HEK293 (cell line): ENCODE results near the gene BRI3BP.

ENCODE experiments used
- HOXA7 ChIP-seq: sonication (generic); formaldehyde crosslinking; IDR thresholded peaks from 2 replicates; pipeline ENCODE4 v1.8.1; 2022; ENCODE audit warnings: missing genetic modification reagents, borderline replicate concordance
- KLF7 ChIP-seq: fragments of 450-650 bp; formaldehyde crosslinking; IDR thresholded peaks from 2 replicates; pipeline ENCODE4 v1.5.1; 2016; ENCODE audit warnings: missing biosample characterization, missing genetic modification characterization, borderline replicate concordance
- RBAK ChIP-seq: fragments of 450-650 bp; formaldehyde crosslinking; IDR thresholded peaks from 2 replicates; pipeline ENCODE4 v1.5.1; 2016; ENCODE audit warnings: missing biosample characterization, missing genetic modification characterization
- YY1 ChIP-seq: fragments of 450-650 bp; formaldehyde crosslinking; IDR thresholded peaks from 2 replicates; pipeline ENCODE4 v1.5.1; 2018; ENCODE audit warnings: missing biosample characterization, missing genetic modification characterization
- ZBTB21 ChIP-seq: fragments of 450-650 bp; formaldehyde crosslinking; IDR thresholded peaks from 2 replicates; pipeline ENCODE4 v1.5.1; 2017; ENCODE audit warnings: missing biosample characterization, missing genetic modification characterization
- ZNF223 ChIP-seq: fragments of 450-650 bp; formaldehyde crosslinking; IDR thresholded peaks from 2 replicates; pipeline ENCODE4 v1.5.1; 2016; ENCODE audit warnings: missing biosample characterization, missing genetic modification characterization
- ZNF302 ChIP-seq: fragments of 450-650 bp; formaldehyde crosslinking; IDR thresholded peaks from 2 replicates; pipeline ENCODE4 v1.5.1; 2016; ENCODE audit warnings: missing biosample characterization, missing genetic modification characterization, low read depth
- ZNF529 ChIP-seq: fragments of 450-650 bp; formaldehyde crosslinking; IDR thresholded peaks from 2 replicates; pipeline ENCODE4 v1.5.1; 2017; ENCODE audit warnings: missing genetic modification characterization, missing biosample characterization; ENCODE audit not compliant: insufficient replicate concordance
- TF ChIP-seq, protein P1 (sequence below): fragments of 450-650 bp; formaldehyde crosslinking; IDR thresholded peaks from 2 replicates; pipeline ENCODE4 v1.5.1; 2016; ENCODE audit warnings: missing biosample characterization, missing genetic modification characterization
- TF ChIP-seq, protein P2 (sequence below): fragments of 450-650 bp; formaldehyde crosslinking; IDR thresholded peaks from 2 replicates; pipeline ENCODE4 v1.5.1; 2016; ENCODE audit warnings: missing biosample characterization, missing genetic modification characterization
- TF ChIP-seq, protein P3 (sequence below): sonication (generic); formaldehyde crosslinking; IDR thresholded peaks from 2 replicates; pipeline ENCODE4 v1.8.1; 2022; ENCODE audit warnings: mild to moderate bottlenecking, moderate library complexity, missing genetic modification reagents

DNA sequence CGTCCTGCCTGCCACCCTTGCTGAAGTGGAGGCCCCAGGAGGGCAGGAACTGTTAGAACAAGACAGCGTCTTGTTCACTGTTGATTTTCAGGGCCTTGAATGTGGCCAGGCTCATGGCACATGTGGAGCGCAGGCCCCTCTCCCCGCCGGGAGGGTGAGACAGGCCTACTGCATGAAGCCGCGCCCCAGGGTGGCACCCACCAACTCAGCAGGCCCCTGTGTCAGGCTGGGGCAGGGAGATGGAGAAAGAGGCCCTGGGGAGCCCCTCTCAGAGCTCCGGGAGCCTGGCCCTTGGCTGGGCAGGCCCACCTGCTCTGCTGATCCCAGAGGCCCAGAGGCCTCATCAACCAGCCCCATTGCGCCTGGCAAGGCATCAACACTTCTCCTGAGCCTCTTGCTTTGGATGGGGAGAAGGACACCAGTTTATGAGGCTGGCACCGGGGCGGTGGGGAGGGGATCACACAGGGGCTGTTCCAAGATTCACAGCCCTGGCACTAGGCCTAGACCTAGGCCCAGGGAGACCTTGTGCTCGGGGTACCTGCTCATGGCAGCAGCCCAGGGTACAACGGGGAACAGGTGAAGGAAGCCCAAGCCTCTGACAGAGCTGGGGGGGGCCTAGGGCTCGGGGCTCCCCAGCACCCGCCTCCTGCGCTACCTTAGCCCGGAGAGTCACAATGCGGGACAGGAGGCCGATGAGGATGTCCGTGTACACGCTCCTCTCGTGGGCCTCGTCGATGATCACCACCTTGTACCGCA lies 22.6 kb upstream of the BRI3BP start:
- TF ChIP-seq YY1 (no peak), ZNF223 (no peak), ZBTB21 (tag by site-specific recombination) (no peak), HOXA7 (CRISPR knock-in tag) (no peak), ZNF529 (no peak), ZNF302 (tag by site-specific recombination) (no peak), KLF7 (tag by site-specific recombination) (no peak), RBAK (no peak)
- TF ChIP-seq, protein P1, sequence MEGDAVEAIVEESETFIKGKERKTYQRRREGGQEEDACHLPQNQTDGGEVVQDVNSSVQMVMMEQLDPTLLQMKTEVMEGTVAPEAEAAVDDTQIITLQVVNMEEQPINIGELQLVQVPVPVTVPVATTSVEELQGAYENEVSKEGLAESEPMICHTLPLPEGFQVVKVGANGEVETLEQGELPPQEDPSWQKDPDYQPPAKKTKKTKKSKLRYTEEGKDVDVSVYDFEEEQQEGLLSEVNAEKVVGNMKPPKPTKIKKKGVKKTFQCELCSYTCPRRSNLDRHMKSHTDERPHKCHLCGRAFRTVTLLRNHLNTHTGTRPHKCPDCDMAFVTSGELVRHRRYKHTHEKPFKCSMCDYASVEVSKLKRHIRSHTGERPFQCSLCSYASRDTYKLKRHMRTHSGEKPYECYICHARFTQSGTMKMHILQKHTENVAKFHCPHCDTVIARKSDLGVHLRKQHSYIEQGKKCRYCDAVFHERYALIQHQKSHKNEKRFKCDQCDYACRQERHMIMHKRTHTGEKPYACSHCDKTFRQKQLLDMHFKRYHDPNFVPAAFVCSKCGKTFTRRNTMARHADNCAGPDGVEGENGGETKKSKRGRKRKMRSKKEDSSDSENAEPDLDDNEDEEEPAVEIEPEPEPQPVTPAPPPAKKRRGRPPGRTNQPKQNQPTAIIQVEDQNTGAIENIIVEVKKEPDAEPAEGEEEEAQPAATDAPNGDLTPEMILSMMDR, result no peak
- TF ChIP-seq, protein P2, sequence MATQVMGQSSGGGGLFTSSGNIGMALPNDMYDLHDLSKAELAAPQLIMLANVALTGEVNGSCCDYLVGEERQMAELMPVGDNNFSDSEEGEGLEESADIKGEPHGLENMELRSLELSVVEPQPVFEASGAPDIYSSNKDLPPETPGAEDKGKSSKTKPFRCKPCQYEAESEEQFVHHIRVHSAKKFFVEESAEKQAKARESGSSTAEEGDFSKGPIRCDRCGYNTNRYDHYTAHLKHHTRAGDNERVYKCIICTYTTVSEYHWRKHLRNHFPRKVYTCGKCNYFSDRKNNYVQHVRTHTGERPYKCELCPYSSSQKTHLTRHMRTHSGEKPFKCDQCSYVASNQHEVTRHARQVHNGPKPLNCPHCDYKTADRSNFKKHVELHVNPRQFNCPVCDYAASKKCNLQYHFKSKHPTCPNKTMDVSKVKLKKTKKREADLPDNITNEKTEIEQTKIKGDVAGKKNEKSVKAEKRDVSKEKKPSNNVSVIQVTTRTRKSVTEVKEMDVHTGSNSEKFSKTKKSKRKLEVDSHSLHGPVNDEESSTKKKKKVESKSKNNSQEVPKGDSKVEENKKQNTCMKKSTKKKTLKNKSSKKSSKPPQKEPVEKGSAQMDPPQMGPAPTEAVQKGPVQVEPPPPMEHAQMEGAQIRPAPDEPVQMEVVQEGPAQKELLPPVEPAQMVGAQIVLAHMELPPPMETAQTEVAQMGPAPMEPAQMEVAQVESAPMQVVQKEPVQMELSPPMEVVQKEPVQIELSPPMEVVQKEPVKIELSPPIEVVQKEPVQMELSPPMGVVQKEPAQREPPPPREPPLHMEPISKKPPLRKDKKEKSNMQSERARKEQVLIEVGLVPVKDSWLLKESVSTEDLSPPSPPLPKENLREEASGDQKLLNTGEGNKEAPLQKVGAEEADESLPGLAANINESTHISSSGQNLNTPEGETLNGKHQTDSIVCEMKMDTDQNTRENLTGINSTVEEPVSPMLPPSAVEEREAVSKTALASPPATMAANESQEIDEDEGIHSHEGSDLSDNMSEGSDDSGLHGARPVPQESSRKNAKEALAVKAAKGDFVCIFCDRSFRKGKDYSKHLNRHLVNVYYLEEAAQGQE (tag by site-specific recombination), result no peak
- TF ChIP-seq, protein P3, sequence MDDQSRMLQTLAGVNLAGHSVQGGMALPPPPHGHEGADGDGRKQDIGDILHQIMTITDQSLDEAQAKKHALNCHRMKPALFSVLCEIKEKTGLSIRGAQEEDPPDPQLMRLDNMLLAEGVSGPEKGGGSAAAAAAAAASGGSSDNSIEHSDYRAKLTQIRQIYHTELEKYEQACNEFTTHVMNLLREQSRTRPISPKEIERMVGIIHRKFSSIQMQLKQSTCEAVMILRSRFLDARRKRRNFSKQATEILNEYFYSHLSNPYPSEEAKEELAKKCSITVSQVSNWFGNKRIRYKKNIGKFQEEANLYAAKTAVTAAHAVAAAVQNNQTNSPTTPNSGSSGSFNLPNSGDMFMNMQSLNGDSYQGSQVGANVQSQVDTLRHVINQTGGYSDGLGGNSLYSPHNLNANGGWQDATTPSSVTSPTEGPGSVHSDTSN (CRISPR knock-in tag), result no peak
